ENCODE measurements around the gene ABLIM2. TPM values are rescaled to one million over a fixed set of nuclear protein-coding genes. Genes with fewer than 3 reads are reported as not detected.

ABLIM2 gene
- total and polyA plus RNA-seq, 2 experiments from 2014 or later = 1.5 to 4.3 TPM

GRCh38 chr4:8143392-8144140 is 15.0 kb downstream of the ABLIM2 start:
- peak overlapping the region; percentile 43; the same call in 1 of the 2 replicates for H3K4me2 ChIP-seq
- H3K4me3 ChIP-seq = no peak overlapping the region
- H3K79me2 ChIP-seq (replicated peaks; ENCODE audit: insufficient read depth) = no peaks in the 10 kb centered on the region
- H3K27me3 Mint-ChIP-seq (ENCODE audit: insufficient read depth, low read depth, poor library complexity) = peaks cover 4% of the 10 kb centered on the region
- H3K36me3 ChIP-seq (ENCODE audit: insufficient read depth) = no peaks in the 10 kb centered on the region
- H3K27ac ChIP-seq (ENCODE audit: low read depth) = no peak overlapping the region
- no peaks in the 10 kb centered on the region for H3F3A ChIP-seq (replicated peaks; ENCODE audit: low read depth)
- no peak for DNase-seq (ENCODE audit: low spot score)
- H2AFZ ChIP-seq = no peak overlapping the region
- peaks cover 4% of the 10 kb centered on the region; the same call in 1 of the 2 replicates for H3K4me1 ChIP-seq (ENCODE audit: insufficient read depth)
- ATAC-seq = no peak
- H3K9me2 ChIP-seq (ENCODE audit: insufficient read depth) = no peaks in the 10 kb centered on the region
- TF ChIP-seq CREB1 (CRISPR knock-in tag; IDR thresholded peaks at IDR 0.05; ENCODE audit: low read depth) (no peak), ZNF462 (CRISPR knock-in tag; IDR thresholded peaks at IDR 0.05) (no peak), CTCF (conservative IDR thresholded peaks at IDR 0.05; ENCODE audit: low read depth in 2 of 2) (no peak), NANOG (IDR thresholded peaks at IDR 0.05; ENCODE audit: borderline replicate concordance) (no peak), POLR2AphosphoS5 (IDR thresholded peaks at IDR 0.05; ENCODE audit: low read depth) (no peak), EZH2phosphoT487 (IDR thresholded peaks at IDR 0.05; ENCODE audit: unreplicated experiment) (no peak), STAT1 (IDR thresholded peaks at IDR 0.05; ENCODE audit: unreplicated experiment) (no peak), REST (IDR thresholded peaks at IDR 0.05; ENCODE audit: unreplicated experiment) (no peak), ZNF331 (CRISPR knock-in tag; IDR thresholded peaks at IDR 0.05; ENCODE audit: low read depth) (no peak)
- H3K4me1 Mint-ChIP-seq = peaks cover 22% of the 10 kb centered on the region
- no peaks in the 10 kb centered on the region for H4K20me1 ChIP-seq (replicated peaks; ENCODE audit: insufficient read depth)
- no peaks in the 10 kb centered on the region for H3K27me3 ChIP-seq (ENCODE audit: insufficient read depth)
- peaks cover 8% of the 10 kb centered on the region for H3K9me3 Mint-ChIP-seq
- no peaks in the 10 kb centered on the region; the same call in 2 of the 3 replicates for H3K36me3 Mint-ChIP-seq (ENCODE audit: low read depth)
- no peak overlapping the region for H3K4me3 Mint-ChIP-seq
- 0 out of 2 replicates have a peak overlapping the region, but pooled peaks have one; percentile 40 for H3K27ac Mint-ChIP-seq
